Cardiac muscle cell (in vitro differentiated cells and primary cell): Measurements from ENCODE around the gene TMEM273. TPM values are rescaled to one million over a fixed set of nuclear protein-coding genes. Genes with fewer than 3 reads are reported as not detected.

ENCODE experiments used
- DNase-seq, 2 donors: peaks; one replicate each; pipeline versions ENCODE4 v3.0.0 to v3.0.0-alpha.2; 2010 to 2017; ENCODE audit warnings: low read depth in 1 of 2, low spot score in 1 of 2
- H3K27ac ChIP-seq: fragments of 200-600 bp; sonication (generic); 2 replicates; pipeline ENCODE4 v1.5.1; 2016
- H3K27me3 ChIP-seq: fragments of 200-600 bp; sonication (generic); 2 replicates; pipeline ENCODE4 v1.6.0; 2016; ENCODE audit warnings: control low read depth
- H3K36me3 ChIP-seq: fragments of 200-600 bp; sonication (generic); 2 replicates; pipeline ENCODE4 v1.5.1; 2016; ENCODE audit warnings: control low read depth
- H3K4me1 ChIP-seq: fragments of 200-600 bp; sonication (generic); 2 replicates; pipeline ENCODE4 v1.8.1; 2017; ENCODE audit warnings: low read depth, mild to moderate bottlenecking, mixed run types
- H3K4me3 ChIP-seq: fragments of 200-600 bp; sonication (generic); 2 replicates; pipeline ENCODE4 v1.5.1; 2016; ENCODE audit warnings: mild to moderate bottlenecking
- H3K9me3 ChIP-seq: fragments of 200-600 bp; sonication (generic); 2 replicates; pipeline ENCODE4 v1.5.1; 2017; ENCODE audit warnings: low read depth, mild to moderate bottlenecking, control low read depth
- CTCF ChIP-seq: IDR thresholded peaks from 2 replicates; pipeline ENCODE4 v1.5.1; 2012; ENCODE audit warnings: low read depth, mild to moderate bottlenecking, low read length
- polyA plus RNA-seq: library from polyadenylated mRNA; unstranded; fragments of >200 nt; fragmentation: Nextera tagmentation; extraction: Ambion mirVana; gene quantifications from 2 replicates; pipeline ENCODE4 v1.2.1, GENCODE V29; 2016
- total RNA-seq: library from RNA; depleted of rRNA; stranded (reverse); fragments of >200 nt; gene quantifications from 2 replicates; pipeline ENCODE4 v1.2.3, GENCODE V29; 2016

Gene TMEM273
- total and polyA plus RNA-seq, 2 experiments from 2014 or later, result not detected

- TF ChIP-seq CTCF, result no peak
- Histone ChIP-seq H3K4me1 (peaks cover 7% of the 10 kb centered on the region), H3K27ac (no peak overlapping the region), H3K36me3 (no peaks in the 10 kb centered on the region), H3K9me3 (no peaks in the 10 kb centered on the region), H3K27me3 (no peaks in the 10 kb centered on the region), H3K4me3 (no peak overlapping the region)
- DNase-seq, result no peak
Measured at GRCh38 chr10:49132362-49132737, 55.8 kb downstream of the TMEM273 start.

GRCh38 chr10:49131507-49132361 is 56.5 kb downstream of the TMEM273 start:
- no peak overlapping the region for H3K27ac ChIP-seq
- DNase-seq, result no peak
- H3K36me3 ChIP-seq, result no peaks in the 10 kb centered on the region
- no peak overlapping the region for H3K4me3 ChIP-seq
- no peaks in the 10 kb centered on the region for H3K9me3 ChIP-seq
- no peaks in the 10 kb centered on the region for H3K27me3 ChIP-seq
- peaks cover 7% of the 10 kb centered on the region for H3K4me1 ChIP-seq
- TF ChIP-seq CTCF, result no peak

- no peaks in the 10 kb centered on the region for H3K27me3 ChIP-seq
- H3K27ac ChIP-seq, result no peak overlapping the region
- H3K36me3 ChIP-seq, result no peaks in the 10 kb centered on the region
- no peak overlapping the region for H3K4me3 ChIP-seq
- no peak for TF ChIP-seq CTCF
- no peaks in the 10 kb centered on the region for H3K9me3 ChIP-seq
- H3K4me1 ChIP-seq, result peaks cover 7% of the 10 kb centered on the region
- no peak for DNase-seq
Measured at GRCh38 chr10:49129376-49129775, 58.8 kb downstream of the TMEM273 start.

- no peaks in the 10 kb centered on the region for H3K27me3 ChIP-seq
- DNase-seq, result peak in 1 of 2 donors; percentile 50
- TF ChIP-seq CTCF, result no peak
- no peak overlapping the region for H3K4me3 ChIP-seq
- H3K4me1 ChIP-seq, result peaks cover 7% of the 10 kb centered on the region
- no peak overlapping the region for H3K27ac ChIP-seq
- no peaks in the 10 kb centered on the region for H3K36me3 ChIP-seq
- no peaks in the 10 kb centered on the region for H3K9me3 ChIP-seq
Measured at GRCh38 chr10:49128854-49129253, 59.3 kb downstream of the TMEM273 start.

- no peak overlapping the region for H3K4me3 ChIP-seq
- no peak overlapping the region for H3K27ac ChIP-seq
- H3K36me3 ChIP-seq, result no peaks in the 10 kb centered on the region
- no peak for DNase-seq
- no peak for TF ChIP-seq CTCF
- no peaks in the 10 kb centered on the region for H3K27me3 ChIP-seq
- H3K4me1 ChIP-seq, result peaks cover 7% of the 10 kb centered on the region
- H3K9me3 ChIP-seq, result no peaks in the 10 kb centered on the region
Measured at GRCh38 chr10:49123981-49124950, 63.9 kb downstream of the TMEM273 start.
